Measurements from ENCODE around the gene IPCEF1. TPM values are rescaled to one million over a fixed set of nuclear protein-coding genes. Genes with fewer than 3 reads are reported as not detected.

Gene IPCEF1
- total and polyA plus RNA-seq, 8 donors, result 2.4 to 6.9 (median 5.4) TPM

- Histone ChIP-seq H3K36me3 (no peaks in the 10 kb centered on the region), H3K4me3 (no peak overlapping the region), H3K4me1 (peaks cover 0 to 30% of the 10 kb centered on the region in 2 donors), H3K27ac (no peak overlapping the region), H3K27me3 (no peaks in the 10 kb centered on the region), H3K9me3 (no peaks in the 10 kb centered on the region)
- ATAC-seq (no peak), DNase-seq (no peak)
- intact Hi-C loops (cut with DNase I), result no loop called here
- no peak for TF ChIP-seq CTCF (IDR thresholded peaks at IDR 0.05)
Measured at GRCh38 chr6:154360476-154360875, 3.9 kb upstream of the IPCEF1 start.

GRCh38 chr6:154359679-154360078 is 3.1 kb upstream of the IPCEF1 start:
- Histone ChIP-seq H3K27ac (no peak overlapping the region), H3K4me1 (peaks cover 0 to 38% of the 10 kb centered on the region in 2 donors), H3K4me3 (no peak overlapping the region), H3K27me3 (no peaks in the 10 kb centered on the region), H3K36me3 (no peaks in the 10 kb centered on the region), H3K9me3 (no peaks in the 10 kb centered on the region)
- intact Hi-C loops (cut with DNase I), result no loop called here
- DNase-seq (no peak), ATAC-seq (no peak)
- TF ChIP-seq CTCF (IDR thresholded peaks at IDR 0.05), result no peak

GRCh38 chr6:154359161-154359574 is 2.6 kb upstream of the IPCEF1 start:
- H3K36me3 ChIP-seq, result no peaks in the 10 kb centered on the region
- peaks cover 0 to 42% of the 10 kb centered on the region in 2 donors for H3K4me1 ChIP-seq
- peak overlapping the region in 1 of 2 donors; percentile 60 for H3K27ac ChIP-seq
- ATAC-seq (peak; percentile 25), DNase-seq (peak in 2 of 4 donors; percentile 82 to 83)
- no peak for TF ChIP-seq CTCF (IDR thresholded peaks at IDR 0.05)
- no peaks in the 10 kb centered on the region for H3K9me3 ChIP-seq
- no peak overlapping the region for H3K4me3 ChIP-seq
- H3K27me3 ChIP-seq, result no peaks in the 10 kb centered on the region
- intact Hi-C loops (cut with DNase I), result no loop called here

- Histone ChIP-seq H3K4me3 (no peak overlapping the region), H3K4me1 (peaks cover 0 to 50% of the 10 kb centered on the region in 2 donors), H3K36me3 (no peaks in the 10 kb centered on the region), H3K27me3 (no peaks in the 10 kb centered on the region), H3K9me3 (no peaks in the 10 kb centered on the region), H3K27ac (no peak overlapping the region)
- no peak for ATAC-seq
- no peak for TF ChIP-seq CTCF (IDR thresholded peaks at IDR 0.05)
- no peak for DNase-seq
- intact Hi-C loops (cut with DNase I), result no loop called here
Measured at GRCh38 chr6:154358019-154358545, 1.5 kb upstream of the IPCEF1 start.

- TF ChIP-seq CTCF (IDR thresholded peaks at IDR 0.05), result no peak
- intact Hi-C loops (cut with DNase I), result no loop called here
- H3K27me3 ChIP-seq, result no peaks in the 10 kb centered on the region
- ATAC-seq (no peak), DNase-seq (no peak)
- H3K9me3 ChIP-seq, result no peaks in the 10 kb centered on the region
- H3K27ac ChIP-seq, result peak overlapping the region in 1 of 2 donors; percentile 77
- no peak overlapping the region for H3K4me3 ChIP-seq
- peaks cover 0 to 56% of the 10 kb centered on the region in 2 donors for H3K4me1 ChIP-seq
- no peaks in the 10 kb centered on the region for H3K36me3 ChIP-seq
Measured at GRCh38 chr6:154356113-154356512, 490 bp downstream of the IPCEF1 start.
